ENCODE measurements around the gene ZC3HAV1L. TPM values are rescaled to one million over a fixed set of nuclear protein-coding genes. Genes with fewer than 3 reads are reported as not detected.
A peak's percentile ranks its signal among the peaks of the same experiment; 100 is the strongest.

The ZC3HAV1L gene
- total RNA-seq, 1 donor from 2014 or later: 29.1 TPM

DNA sequence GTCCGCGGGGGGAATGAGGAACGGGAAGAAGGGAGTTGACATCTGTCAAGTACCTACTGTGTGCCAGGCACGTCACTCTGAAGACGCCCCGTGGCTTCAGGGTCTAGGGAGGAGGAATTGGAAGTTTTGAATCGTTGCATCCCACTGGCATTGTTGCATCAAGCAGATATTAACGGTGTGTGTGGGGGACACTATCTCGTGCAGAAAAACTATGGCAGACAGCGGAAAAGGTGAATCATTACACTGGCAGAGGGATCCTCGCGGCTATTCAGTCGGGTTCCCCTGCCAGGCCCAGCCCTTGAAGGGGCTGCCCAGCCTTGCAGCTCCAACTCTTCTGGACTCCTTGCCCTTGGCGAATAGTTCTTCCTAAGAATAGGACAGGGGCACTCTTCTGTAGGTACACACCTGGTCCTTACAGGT lies 53.6 kb downstream of the ZC3HAV1L start:
- peaks cover 0 to 9% of the 10 kb centered on the region in 2 donors for H3K4me1 ChIP-seq
- intact Hi-C loops (cut with DNase I): loop anchor here (5.0 kb wide), 1 partner anchor 1195 kb away; the partner anchor contains the start of gene KDM7A
- no peak overlapping the region for H3K27ac ChIP-seq
- DNase-seq (ENCODE audit: low spot score in 2 of 2): no peak
- no peaks in the 10 kb centered on the region for H3K9me3 ChIP-seq
- H3K4me3 ChIP-seq: peak overlapping the region; percentile 62 to 67
- H3K36me3 ChIP-seq: no peaks in the 10 kb centered on the region
- no peaks in the 10 kb centered on the region for H3K27me3 ChIP-seq
- TF ChIP-seq, protein P1, sequence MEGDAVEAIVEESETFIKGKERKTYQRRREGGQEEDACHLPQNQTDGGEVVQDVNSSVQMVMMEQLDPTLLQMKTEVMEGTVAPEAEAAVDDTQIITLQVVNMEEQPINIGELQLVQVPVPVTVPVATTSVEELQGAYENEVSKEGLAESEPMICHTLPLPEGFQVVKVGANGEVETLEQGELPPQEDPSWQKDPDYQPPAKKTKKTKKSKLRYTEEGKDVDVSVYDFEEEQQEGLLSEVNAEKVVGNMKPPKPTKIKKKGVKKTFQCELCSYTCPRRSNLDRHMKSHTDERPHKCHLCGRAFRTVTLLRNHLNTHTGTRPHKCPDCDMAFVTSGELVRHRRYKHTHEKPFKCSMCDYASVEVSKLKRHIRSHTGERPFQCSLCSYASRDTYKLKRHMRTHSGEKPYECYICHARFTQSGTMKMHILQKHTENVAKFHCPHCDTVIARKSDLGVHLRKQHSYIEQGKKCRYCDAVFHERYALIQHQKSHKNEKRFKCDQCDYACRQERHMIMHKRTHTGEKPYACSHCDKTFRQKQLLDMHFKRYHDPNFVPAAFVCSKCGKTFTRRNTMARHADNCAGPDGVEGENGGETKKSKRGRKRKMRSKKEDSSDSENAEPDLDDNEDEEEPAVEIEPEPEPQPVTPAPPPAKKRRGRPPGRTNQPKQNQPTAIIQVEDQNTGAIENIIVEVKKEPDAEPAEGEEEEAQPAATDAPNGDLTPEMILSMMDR (IDR thresholded peaks at IDR 0.05): no peak

DNA sequence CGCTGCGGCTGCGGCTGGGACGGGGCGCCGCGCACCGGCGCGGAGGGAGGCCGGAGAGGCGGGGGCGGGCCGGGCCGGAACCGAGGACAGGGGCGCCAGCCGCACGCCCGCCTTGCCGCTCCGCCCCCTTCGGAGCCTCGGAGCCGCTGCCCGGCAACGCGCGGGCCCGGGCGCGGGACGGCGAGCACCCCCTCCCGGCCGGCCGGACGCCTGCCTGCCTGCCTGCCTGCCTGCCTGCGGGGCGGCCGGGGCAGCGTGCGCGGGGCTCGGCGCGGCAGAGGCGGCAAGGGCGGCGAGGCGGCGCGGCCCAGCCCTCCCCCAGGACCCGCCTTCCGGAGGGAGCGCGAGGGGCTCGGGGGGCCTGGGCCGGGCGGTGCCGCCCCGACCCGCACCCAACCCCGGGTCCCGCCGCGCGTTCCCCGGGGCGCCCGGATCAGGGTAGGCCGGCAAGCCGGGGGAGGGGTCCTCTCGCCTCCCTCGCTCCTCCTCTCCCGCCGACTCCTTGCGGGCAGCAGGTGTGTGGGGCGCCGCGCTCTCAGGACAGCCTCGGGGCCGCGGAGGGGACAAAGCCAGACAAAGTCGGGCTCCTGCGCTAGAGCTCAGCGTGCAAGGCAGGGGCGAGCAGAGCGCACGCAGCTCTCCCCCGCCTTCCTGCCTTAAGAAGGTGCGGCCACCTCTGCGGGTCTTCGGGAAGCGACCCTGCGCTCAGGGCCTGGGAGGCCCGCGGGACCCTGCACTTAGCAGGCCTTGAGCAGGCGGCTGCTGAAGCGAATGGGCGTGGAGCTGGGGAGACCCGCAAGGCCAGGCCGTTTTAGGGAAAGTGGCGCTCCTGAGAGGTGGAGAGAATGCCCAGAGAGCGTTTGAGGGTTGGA lies 54.3 kb downstream of the ZC3HAV1L start, which contains the start of gene KIAA1549:
Gene KIAA1549, minus strand, starts transcription at position 58 of the 872 bp plus-strand sequence. CDS start 120 bp downstream, outside the sequence.
- intact Hi-C loops (cut with DNase I): loop anchor here (5.0 kb wide), 1 partner anchor 1196 kb away; the partner anchor contains the start of gene KDM7A
- DNase-seq (ENCODE audit: low spot score in 2 of 2): peak in 1 of 2 donors; percentile 66

DNA sequence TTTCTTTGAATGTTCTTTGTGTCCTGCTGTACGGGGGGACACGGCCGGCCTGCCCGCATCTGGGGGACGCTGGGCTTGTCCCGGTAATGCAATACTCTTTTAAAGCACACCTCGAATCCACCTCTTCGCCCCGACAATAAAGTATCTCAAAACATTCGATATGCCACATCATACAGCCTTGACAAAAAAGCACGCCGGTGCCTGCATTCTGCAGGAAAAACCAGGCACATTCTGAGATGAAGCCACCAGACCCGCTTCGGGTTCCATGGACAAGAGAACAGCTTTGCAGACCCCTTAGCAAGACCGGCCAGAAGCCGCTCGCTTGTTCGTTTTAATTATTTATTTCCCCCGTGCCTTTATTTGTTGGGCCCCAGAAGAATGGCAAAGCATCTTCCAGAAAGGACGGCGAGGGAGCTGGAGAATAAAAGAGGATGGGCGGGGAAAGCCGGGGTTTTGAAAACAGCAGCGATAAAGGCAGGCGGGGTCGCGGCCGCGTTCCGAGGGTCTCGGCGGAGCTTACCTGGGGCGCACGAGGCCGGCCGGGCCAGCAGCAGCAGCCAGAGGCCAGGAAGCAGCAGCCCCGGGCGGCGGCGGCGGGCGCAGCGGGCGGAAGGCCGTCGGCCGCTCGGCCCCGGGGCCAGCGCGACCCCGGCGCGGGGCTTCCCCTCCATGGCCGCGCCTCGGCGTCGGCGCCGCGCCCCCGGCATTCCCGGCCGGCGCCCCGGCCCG lies 55.1 kb downstream of the ZC3HAV1L start:
- Histone ChIP-seq H3K27ac (no peak overlapping the region), H3K9me3 (no peaks in the 10 kb centered on the region), H3K36me3 (no peaks in the 10 kb centered on the region), H3K4me3 (peak overlapping the region; percentile 62 to 67), H3K27me3 (no peaks in the 10 kb centered on the region), H3K4me1 (peaks cover 0 to 9% of the 10 kb centered on the region in 2 donors)
- intact Hi-C loops (cut with DNase I): loop anchor here (5.0 kb wide), 1 partner anchor 1197 kb away; the partner anchor contains the start of gene KDM7A
- no peak for DNase-seq (ENCODE audit: low spot score in 2 of 2)
- TF ChIP-seq, protein P1 (IDR thresholded peaks at IDR 0.05): no peak

More for the DNA sequence above, 54.3 kb downstream of the ZC3HAV1L start, which contains the start of gene KIAA1549:
- Histone ChIP-seq H3K4me3 (peak within 1 kb of the TSS; percentile 62 to 67), H3K27me3 (no peaks in the 10 kb centered on the region), H3K4me1 (peaks cover 0 to 9% of the 10 kb centered on the region in 2 donors), H3K36me3 (no peaks in the 10 kb centered on the region), H3K27ac (no peak within 1 kb of the TSS), H3K9me3 (no peaks in the 10 kb centered on the region)
- TF ChIP-seq, protein P1 (IDR thresholded peaks at IDR 0.05): peak in 1 of 3 experiments; percentile 38

DNA sequence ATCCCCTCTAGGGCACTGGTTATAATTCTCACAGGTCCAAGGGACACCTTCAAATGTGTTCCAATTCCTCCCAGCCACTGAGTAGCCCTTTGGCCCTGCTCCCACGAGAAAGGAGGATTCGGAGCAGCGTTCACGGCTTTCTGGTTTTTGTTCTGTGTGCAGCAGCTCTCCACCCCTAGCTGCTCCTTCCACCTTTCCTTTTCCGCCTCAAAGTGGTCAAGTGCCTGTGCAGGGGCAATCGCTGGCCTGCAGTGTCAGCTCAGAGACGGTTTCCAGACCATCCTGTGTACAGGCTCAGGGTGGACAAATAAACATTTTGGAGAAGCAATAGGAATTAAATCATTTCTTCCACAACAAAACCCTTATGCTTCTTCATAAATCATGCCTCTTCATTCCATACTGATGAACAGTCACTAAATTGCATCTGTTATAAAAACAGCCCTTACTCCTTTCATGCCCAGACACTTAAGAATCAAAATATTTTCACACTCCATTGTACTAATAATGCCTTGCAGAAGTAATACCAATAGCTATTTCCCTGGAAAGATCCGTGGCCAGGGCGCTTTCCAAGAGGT lies 55.8 kb downstream of the ZC3HAV1L start:
- no peaks in the 10 kb centered on the region for H3K9me3 ChIP-seq
- DNase-seq (ENCODE audit: low spot score in 2 of 2): no peak
- intact Hi-C loops (cut with DNase I): loop anchor here (5.0 kb wide), 1 partner anchor 1197 kb away; the partner anchor contains the start of gene KDM7A
- no peaks in the 10 kb centered on the region for H3K36me3 ChIP-seq
- no peak overlapping the region for H3K27ac ChIP-seq
- H3K4me3 ChIP-seq: peak overlapping the region; percentile 62 to 67
- H3K4me1 ChIP-seq: peaks cover 0 to 9% of the 10 kb centered on the region in 2 donors
- H3K27me3 ChIP-seq: no peaks in the 10 kb centered on the region
- TF ChIP-seq, protein P1 (IDR thresholded peaks at IDR 0.05): no peak
